Eye (tissue), 1 donor: ENCODE measurements around the gene CCNI2.
"Not testable (repeated sequence)": the region's sequence is repeated elsewhere in the genome, so short reads cannot be mapped to it uniquely, and the experiment has no call there.

Experiments used
- DNase-seq: peaks from one replicate; pipeline ENCODE4 v3.0.0-alpha.2; 2015

The CCNI2 gene

GRCh38 chr5:132785365-132785764 is 38.1 kb downstream of the CCNI2 start:
- DNase-seq = no peak

DNA sequence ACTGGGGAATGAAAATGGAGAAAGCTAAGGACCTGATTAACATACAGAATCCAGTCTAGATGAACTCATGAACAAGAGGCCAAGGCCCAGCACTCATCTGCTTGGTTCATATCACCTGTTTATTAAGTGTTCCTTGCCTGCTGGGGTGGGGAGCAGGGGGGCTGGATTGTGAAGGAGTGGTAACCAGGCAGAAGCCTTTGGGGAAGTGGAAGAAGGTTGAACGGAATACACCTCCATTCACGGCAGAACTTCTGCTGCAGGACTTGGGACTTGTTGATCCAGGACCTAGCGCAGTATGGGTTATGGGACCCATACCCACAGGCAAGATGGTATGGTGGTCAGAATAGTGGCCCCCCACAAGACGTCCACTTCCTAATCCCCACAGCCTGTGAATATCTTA is 38.6 kb downstream of the CCNI2 start:
- no peak for DNase-seq

DNA sequence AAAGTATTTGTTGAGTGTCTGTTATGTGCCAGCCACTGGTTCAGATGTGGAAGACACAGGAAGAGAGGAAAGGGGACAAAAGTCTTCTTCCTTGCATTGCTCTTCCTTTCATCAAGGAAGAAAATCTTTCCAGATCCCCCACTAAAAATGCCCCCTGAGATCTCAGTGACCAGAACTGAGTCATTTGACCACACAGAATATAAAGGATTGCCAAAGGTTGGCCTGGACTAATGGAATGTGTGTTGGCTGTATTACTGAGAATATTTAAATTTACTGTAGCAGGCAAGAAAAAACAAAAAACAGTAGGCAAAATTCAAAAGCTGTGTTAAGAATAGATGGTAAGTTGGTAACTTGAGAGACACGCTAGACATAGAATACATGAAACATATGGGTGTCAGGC is 39.9 kb downstream of the CCNI2 start:
- no peak for DNase-seq

DNA sequence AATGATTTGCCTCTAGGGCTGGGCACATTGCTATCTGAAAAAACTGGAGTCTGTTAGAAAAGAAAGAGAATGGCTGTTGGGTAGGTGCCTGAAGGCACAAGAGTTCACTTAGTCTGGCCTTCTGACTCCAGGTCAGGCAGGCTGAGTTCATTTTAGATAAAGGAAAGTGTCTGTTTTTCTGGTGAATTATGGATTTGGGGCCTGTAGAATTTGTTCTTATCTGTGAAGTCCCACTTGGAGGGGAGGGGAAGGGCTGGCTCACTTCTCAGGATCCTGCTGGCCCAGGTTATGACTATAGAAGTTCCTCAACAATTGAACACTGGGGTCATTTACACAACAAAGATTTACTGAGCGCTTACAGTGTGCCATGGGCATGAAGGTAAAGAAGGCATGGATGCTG is 41.3 kb downstream of the CCNI2 start:
- DNase-seq = no peak

DNA sequence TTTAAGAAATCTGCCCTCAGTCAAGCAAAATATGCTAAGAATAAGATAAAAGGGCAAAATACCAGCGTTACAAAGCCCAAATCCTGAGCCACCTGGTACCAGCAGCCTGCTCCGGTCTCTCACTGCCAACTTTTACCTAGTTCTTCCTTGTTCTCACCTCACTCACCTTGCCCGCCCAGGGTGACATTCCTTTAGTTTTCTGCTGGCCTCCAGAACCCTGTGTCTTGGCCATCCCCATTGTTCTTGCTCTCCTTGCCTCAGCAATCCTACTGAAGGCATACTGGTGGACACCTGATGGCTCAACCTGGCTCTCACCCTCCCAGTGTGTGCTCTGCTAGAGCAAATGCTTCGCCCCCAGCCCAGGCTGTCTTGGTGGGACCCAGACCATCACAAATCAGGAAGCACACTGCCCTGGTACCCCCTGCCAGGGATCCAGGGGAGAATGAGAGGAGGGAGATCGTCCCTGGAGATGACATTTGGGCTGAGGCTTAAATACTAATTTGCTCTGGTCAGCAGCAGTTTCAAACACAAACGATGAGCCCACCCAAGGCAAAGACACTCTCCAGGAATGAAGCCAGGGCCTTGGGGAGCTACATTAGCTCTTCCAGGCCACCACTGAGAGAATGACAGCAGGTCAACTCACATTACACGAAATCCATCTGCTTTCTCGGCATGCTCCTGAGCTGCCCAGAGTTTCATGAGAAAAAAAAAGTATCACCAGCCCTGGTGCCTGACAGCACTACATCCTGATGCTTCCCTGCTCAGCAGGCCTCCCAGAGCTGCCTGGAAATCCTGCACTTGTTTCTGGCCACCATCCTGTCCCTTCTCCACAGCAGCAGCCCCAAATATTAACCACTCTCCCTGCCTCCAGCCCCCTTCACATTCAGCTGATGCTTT is 42.0 kb downstream of the CCNI2 start:
- no peak for DNase-seq

DNA sequence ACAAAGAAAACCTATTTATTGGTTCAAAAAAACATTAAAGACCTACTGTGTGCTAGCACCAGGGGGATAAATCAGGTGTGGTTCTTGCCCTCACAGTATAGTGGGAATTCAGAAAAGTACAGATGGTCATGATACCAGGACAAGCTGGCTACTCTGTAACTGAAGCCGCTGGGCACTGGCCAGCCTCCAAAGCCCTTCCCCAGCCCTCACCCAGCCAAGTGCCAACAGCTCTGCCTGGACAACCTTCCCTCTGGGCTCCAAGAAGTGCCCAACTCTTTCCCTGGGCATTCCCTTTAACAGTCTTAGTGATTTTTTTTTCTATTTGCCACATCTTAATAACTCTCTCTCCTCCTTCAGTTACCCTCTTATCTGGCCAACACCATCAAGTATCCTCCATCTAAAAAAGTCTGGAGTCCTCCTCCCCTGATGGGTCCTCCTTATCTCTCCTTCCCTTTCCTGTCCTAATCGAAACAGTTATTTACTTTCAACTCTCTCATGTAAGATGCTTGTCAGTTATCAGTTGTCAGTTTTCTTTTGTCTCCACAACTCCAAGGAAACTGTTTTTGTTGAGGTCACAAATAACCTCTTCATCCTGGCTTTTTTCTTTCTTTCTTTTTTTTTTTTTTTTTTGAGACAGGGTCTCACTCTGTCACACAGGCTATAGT is 43.1 kb downstream of the CCNI2 start:
- DNase-seq = no peak

GRCh38 chr5:132791026-132791425 is 43.8 kb downstream of the CCNI2 start:
- no peak for DNase-seq

DNA sequence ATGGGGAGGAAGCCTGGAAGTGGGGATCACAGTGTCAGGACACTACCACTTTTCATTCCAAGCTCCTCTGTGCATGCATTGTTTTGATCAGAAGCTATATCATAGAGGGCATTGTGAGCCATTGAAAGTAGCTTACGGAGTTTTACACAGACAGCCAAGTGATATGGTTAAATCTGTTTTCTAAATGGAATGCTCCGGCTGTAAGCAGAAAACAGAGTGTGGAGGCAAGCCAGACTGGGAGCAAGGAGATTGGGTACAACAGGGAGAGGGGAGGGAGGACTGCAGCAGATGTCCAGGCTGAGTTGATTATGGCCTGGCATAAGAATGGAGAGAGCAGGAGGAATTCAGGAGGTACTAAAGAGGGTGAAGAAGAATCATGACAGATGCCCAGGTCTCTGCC is 50.4 kb downstream of the CCNI2 start:
- DNase-seq = no peak

- no peak for DNase-seq
Measured at GRCh38 chr5:132799392-132799791, 52.2 kb downstream of the CCNI2 start.

DNA sequence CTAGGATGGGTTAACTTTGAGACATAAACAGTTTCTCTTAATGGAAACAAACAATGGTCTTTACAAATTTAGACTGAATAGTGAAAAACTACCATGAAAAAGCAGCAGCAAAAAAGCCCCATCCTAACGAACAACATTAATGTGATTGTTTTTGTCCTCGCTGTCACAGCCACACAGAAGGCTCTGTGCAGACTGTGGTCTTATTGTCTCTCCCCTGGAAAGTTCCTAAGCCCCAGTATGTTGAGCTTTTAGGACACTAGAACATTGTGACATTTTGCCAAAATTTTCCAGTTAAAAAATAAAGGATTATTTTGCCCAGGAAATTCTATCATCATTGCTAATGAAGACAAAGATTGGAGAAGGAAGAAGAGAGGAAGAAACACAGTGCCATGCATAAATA is 53.3 kb downstream of the CCNI2 start:
- DNase-seq = no peak

GRCh38 chr5:132802044-132802684 is 54.9 kb downstream of the CCNI2 start:
- DNase-seq = no peak

DNA sequence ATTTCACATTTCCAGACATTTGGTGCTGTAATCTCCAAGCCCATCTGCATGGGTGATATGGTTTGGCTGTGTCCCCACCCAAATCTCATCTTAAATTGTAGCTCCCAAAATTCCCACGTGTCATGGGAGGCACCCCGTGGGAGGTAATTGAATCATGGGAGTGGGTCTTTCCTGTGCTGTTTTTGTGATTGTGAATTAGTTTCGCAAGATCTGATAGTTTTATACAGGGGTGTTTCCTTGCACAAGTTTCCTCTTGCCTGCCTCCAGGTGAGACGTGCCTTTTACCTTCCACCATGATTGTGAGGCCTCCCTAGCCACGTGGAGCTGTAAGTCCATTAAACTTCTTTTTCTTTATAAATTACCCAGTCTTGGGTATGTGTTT is 55.5 kb downstream of the CCNI2 start:
- DNase-seq = not testable (repeated sequence)
